A549 (cell line): ENCODE data around the gene CLEC16A. TPM values are rescaled to one million over a fixed set of nuclear protein-coding genes. Genes with fewer than 3 reads are reported as not detected.

Experiments used
- ATAC-seq, 2 experiments: fragments of 200-7000 bp in 1 of 2; fragments of >200 bp in 1 of 2; cut with Nextera tagmentation in 1 of 2; cut with Tn5 transposase in 1 of 2; 3 replicates each; pipeline versions ENCODE4 v1.8.0 to v1.9.1; 2018 to 2020; ENCODE audit warnings: mild to moderate bottlenecking in 1 of 2, moderate library complexity in 1 of 2
- CTCF ChIA-PET: fragments of 300-600 bp; sonication (Branson Sonifier 250); formaldehyde crosslinking; extraction: SDS; loops from one replicate; lab custom pipeline; 2021; ENCODE audit warnings: antibody characterized with exemption, inconsistent platforms; lab: Yijun Ruan, JAX
- POLR2A ChIA-PET: fragments of 350-600 bp; formaldehyde crosslinking; extraction: SDS; loops from one replicate; lab custom pipeline; 2021; ENCODE audit warnings: antibody characterized with exemption, inconsistent platforms; lab: Yijun Ruan, JAX
- DNase-seq, 2 experiments: peaks; one replicate each; pipeline versions ENCODE4 v3.0.0 to v3.0.0-alpha.2; 2011 to 2016; ENCODE audit warnings: low read depth in 1 of 2, low spot score in 1 of 2
- FAIRE-seq: peaks from 2 replicates; lab custom pipeline; 2011; peaks lifted over from hg19 to GRCh38; lab: Jason Lieb, UNC
- H3K27ac ChIP-seq, 2 experiments: fragments of >200 bp; sonication (Bioruptor Twin); formaldehyde crosslinking; 3 replicates each; pipeline ENCODE4 v1.5.1; 2016 to 2017
- H3K4me1 ChIP-seq: fragments of >200 bp; sonication (Bioruptor Twin); formaldehyde crosslinking; 3 replicates; pipeline ENCODE4 v1.6.1; 2016
- H3K4me2 ChIP-seq: fragments of >200 bp; sonication (Bioruptor Twin); formaldehyde crosslinking; 3 replicates; pipeline ENCODE4 v1.6.1; 2016
- H3K4me3 ChIP-seq: fragments of >200 bp; sonication (Bioruptor Twin); formaldehyde crosslinking; 3 replicates; pipeline ENCODE4 v1.5.1; 2016
- H3K9me3 ChIP-seq: fragments of >200 bp; sonication (Bioruptor Twin); formaldehyde crosslinking; 3 replicates; pipeline ENCODE4 v1.6.1; 2016
- CHD2 ChIP-seq: fragments of 150-350 bp; IDR thresholded peaks from 2 replicates; pipeline ENCODE4 v1.6.1; 2014; ENCODE audit warnings: low read length; ENCODE audit not compliant: partially characterized antibody
- EHF ChIP-seq: fragments of 250-450 bp; sonication (Bioruptor Pico); IDR thresholded peaks from 2 replicates; pipeline ENCODE4 v1.5.0; 2020; ENCODE audit warnings: mild to moderate bottlenecking
- EHMT2 ChIP-seq: fragments of 200-600 bp; sonication (generic); IDR thresholded peaks from 2 replicates; pipeline ENCODE4 v1.6.1; 2016; ENCODE audit warnings: antibody characterized with exemption, low read depth, mild to moderate bottlenecking, moderate library complexity
- FOSL2 ChIP-seq, 2 experiments: fragments of 450-650 bp in 1 of 2; fragments of >200 bp in 1 of 2; sonication (Bioruptor Twin) in 1 of 2; formaldehyde crosslinking; IDR thresholded peaks; 2 replicates each; pipeline versions ENCODE4 v1.5.0 to v1.6.1; 2016 to 2020; ENCODE audit warnings: mild to moderate bottlenecking in 1 of 2, moderate library complexity in 1 of 2
- FOXS1 ChIP-seq: fragments of 250-450 bp; sonication (Bioruptor Pico); IDR thresholded peaks from 2 replicates; pipeline ENCODE4 v1.5.0; 2020; ENCODE audit warnings: mild to moderate bottlenecking, moderate library complexity
- GATA3 ChIP-seq: IDR thresholded peaks from 2 replicates; pipeline ENCODE4 v1.6.1; 2012; ENCODE audit warnings: borderline replicate concordance
- HOXB5 ChIP-seq: fragments of 250-450 bp; sonication (Bioruptor Pico); IDR thresholded peaks from 2 replicates; pipeline ENCODE4 v1.5.0; 2020; ENCODE audit warnings: mild to moderate bottlenecking, moderate library complexity
- KDM5A ChIP-seq: fragments of 200-600 bp; sonication (generic); IDR thresholded peaks from 2 replicates; pipeline ENCODE4 v1.6.1; 2016; ENCODE audit warnings: antibody characterized with exemption, mild to moderate bottlenecking
- MAZ ChIP-seq: fragments of 150-350 bp; IDR thresholded peaks from 2 replicates; pipeline ENCODE4 v1.6.1; 2014; ENCODE audit warnings: antibody characterized with exemption, low read depth, low read length, borderline replicate concordance
- MYC ChIP-seq: IDR thresholded peaks from 2 replicates; pipeline ENCODE4 v1.6.1; 2012; ENCODE audit warnings: mild to moderate bottlenecking, inconsistent platforms, low read length, improper control_type of control experiment, borderline replicate concordance
- NFE2L2 ChIP-seq: fragments of 150-350 bp; conservative IDR thresholded peaks from 2 replicates; pipeline ENCODE4 v1.6.1; 2014; ENCODE audit warnings: low read length
- PHF8 ChIP-seq: fragments of 200-600 bp; sonication (generic); IDR thresholded peaks from 2 replicates; pipeline ENCODE4 v1.6.1; 2016; ENCODE audit warnings: low read depth, mild to moderate bottlenecking, antibody characterized with exemption, moderate library complexity, borderline replicate concordance
- POLR2A ChIP-seq: IDR thresholded peaks from 2 replicates; pipeline ENCODE4 v1.6.1; 2012; ENCODE audit warnings: mild to moderate bottlenecking, low read length
- POLR2AphosphoS2 ChIP-seq: conservative IDR thresholded peaks from 2 replicates; pipeline ENCODE4 v1.6.1; 2012; ENCODE audit warnings: low read length, improper control_type of control experiment, inconsistent platforms
- RAD21 ChIP-seq, 2 experiments: fragments of >200 bp in 1 of 2; sonication (Bioruptor Twin) in 1 of 2; formaldehyde crosslinking in 1 of 2; IDR thresholded peaks in 1 of 2; conservative IDR thresholded peaks in 1 of 2; 2 replicates in 1 of 2; 3 replicates in 1 of 2; pipeline ENCODE4 v1.6.1; 2012 to 2018; ENCODE audit warnings: inconsistent platforms in 1 of 2
- RCOR1 ChIP-seq: fragments of 150-350 bp; IDR thresholded peaks from 2 replicates; pipeline ENCODE4 v1.6.1; 2014; ENCODE audit warnings: antibody characterized with exemption, low read length, low read depth
- RFX5 ChIP-seq: fragments of 450-650 bp; IDR thresholded peaks from 2 replicates; pipeline ENCODE4 v1.7.1; 2014; ENCODE audit warnings: antibody characterized with exemption, mild to moderate bottlenecking, moderate library complexity
- SMC3 ChIP-seq: fragments of >200 bp; sonication (Bioruptor Twin); formaldehyde crosslinking; IDR thresholded peaks from 3 replicates; pipeline ENCODE4 v1.6.1; 2018; ENCODE audit warnings: inconsistent platforms
- TFCP2L1 ChIP-seq: fragments of 250-450 bp; sonication (Bioruptor Pico); IDR thresholded peaks from 2 replicates; pipeline ENCODE4 v1.5.0; 2021; ENCODE audit warnings: mild to moderate bottlenecking
- ZFP36 ChIP-seq: fragments of 450-650 bp; IDR thresholded peaks from 2 replicates; pipeline ENCODE4 v1.6.1; 2014; ENCODE audit warnings: borderline replicate concordance; ENCODE audit not compliant: partially characterized antibody
- WGBS: methylation state at CpG from one replicate; pipeline ENCODE4 v1.1.6; 2017; ENCODE audit errors: missing lambda C conversion rate; 5-methylcytosine and 5-hydroxymethylcytosine counted together
- polyA plus RNA-seq, 4 experiments: library from polyadenylated mRNA; depleted of rRNA in 3 of 4; stranded (reverse); fragments of >200 nt; fragmentation: RNase III in 1 of 4; extraction: RNeasy Plus Mini Kit Qiagen cat#74134 plus additional on column Dnase treatment in 1 of 4; gene quantifications; 2 replicates in 3 of 4; 3 replicates in 1 of 4; pipeline ENCODE4 v1.2.3, GENCODE V29; 2011 to 2017
- TF ChIP-seq, protein P1 (sequence below): fragments of 150-350 bp; IDR thresholded peaks from 2 replicates; pipeline ENCODE4 v1.6.1; 2014; ENCODE audit warnings: low read depth, mild to moderate bottlenecking, low read length
- TF ChIP-seq, protein P2 (sequence below): fragments of 250-450 bp; sonication (Bioruptor Pico); IDR thresholded peaks from 2 replicates; pipeline ENCODE4 v1.5.0; 2020; ENCODE audit warnings: low read depth, mild to moderate bottlenecking, moderate library complexity
- TF ChIP-seq, protein P3 (sequence below): IDR thresholded peaks from 2 replicates; pipeline ENCODE4 v1.6.1; 2012; ENCODE audit warnings: low read depth, borderline replicate concordance
- TF ChIP-seq, protein P4 (sequence below): fragments of 450-650 bp; IDR thresholded peaks from 2 replicates; pipeline ENCODE4 v1.6.1; 2014; ENCODE audit warnings: antibody characterized with exemption

The CLEC16A gene
- polyA plus RNA-seq, 2 of the 4 experiments (the other 2 are of a cell fraction), result 8.3 to 10.4 TPM

DNA sequence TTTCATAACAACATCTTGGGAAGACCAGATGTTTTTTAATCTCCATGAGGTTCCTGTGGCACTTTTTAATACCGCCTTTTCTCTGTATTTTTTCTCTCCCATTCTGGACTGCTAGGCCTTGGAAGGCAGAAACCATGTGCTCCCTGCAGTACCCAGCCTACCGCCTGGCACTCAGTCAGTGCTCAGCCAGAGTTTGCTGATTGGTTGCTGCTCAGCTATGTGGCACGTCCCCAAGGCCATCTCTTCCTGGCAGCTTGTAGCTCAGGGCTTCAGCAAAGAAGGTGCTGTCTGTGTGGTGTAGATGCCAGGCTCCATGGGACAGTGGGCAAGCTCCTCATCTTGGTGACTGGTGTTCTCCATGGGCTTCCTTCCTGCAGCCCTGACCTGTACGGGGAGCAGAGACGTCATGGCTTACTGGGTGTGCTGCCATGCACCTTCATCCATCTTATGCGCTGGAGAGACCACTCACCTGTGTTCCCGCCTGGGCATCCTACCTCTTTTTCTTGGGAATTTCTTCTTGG, 86.7 kb downstream of the CLEC16A start:
- Histone ChIP-seq H3K4me3 (no peak overlapping the region), H3K9me3 (peaks cover 10% of the 10 kb centered on the region; the same call in 2 of the 3 replicates), H3K4me2 (no peak overlapping the region), H3K4me1 (no peaks in the 10 kb centered on the region), H3K27ac (no peak overlapping the region)
- ATAC-seq (no peak), DNase-seq (no peak), FAIRE-seq (no peak)
- TF ChIP-seq PHF8 (no peak), CHD2 (no peak), FOSL2 (IDR thresholded peaks at IDR 0.05) (no peak), FOSL2 (CRISPR knock-in tag; IDR thresholded peaks at IDR 0.05) (no peak), KDM5A (no peak), ZFP36 (no peak), POLR2A (no peak), GATA3 (no peak), RFX5 (no peak), RAD21 (conservative IDR thresholded peaks at IDR 0.05 in 1 of 2, IDR thresholded peaks at IDR 0.05 in 1 of 2) (no peak), NFE2L2 (no peak), EHMT2 (no peak)
- TF ChIP-seq, protein P1, sequence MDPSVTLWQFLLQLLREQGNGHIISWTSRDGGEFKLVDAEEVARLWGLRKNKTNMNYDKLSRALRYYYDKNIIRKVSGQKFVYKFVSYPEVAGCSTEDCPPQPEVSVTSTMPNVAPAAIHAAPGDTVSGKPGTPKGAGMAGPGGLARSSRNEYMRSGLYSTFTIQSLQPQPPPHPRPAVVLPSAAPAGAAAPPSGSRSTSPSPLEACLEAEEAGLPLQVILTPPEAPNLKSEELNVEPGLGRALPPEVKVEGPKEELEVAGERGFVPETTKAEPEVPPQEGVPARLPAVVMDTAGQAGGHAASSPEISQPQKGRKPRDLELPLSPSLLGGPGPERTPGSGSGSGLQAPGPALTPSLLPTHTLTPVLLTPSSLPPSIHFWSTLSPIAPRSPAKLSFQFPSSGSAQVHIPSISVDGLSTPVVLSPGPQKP, result no peak
- TF ChIP-seq, protein P2, sequence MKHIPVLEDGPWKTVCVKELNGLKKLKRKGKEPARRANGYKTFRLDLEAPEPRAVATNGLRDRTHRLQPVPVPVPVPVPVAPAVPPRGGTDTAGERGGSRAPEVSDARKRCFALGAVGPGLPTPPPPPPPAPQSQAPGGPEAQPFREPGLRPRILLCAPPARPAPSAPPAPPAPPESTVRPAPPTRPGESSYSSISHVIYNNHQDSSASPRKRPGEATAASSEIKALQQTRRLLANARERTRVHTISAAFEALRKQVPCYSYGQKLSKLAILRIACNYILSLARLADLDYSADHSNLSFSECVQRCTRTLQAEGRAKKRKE (CRISPR knock-in tag), result no peak
- ChIA-PET POLR2A (no interaction called here), CTCF (no interaction called here)
- WGBS, result 92% methylated on average over 7 of the region's 7 CpGs

DNA sequence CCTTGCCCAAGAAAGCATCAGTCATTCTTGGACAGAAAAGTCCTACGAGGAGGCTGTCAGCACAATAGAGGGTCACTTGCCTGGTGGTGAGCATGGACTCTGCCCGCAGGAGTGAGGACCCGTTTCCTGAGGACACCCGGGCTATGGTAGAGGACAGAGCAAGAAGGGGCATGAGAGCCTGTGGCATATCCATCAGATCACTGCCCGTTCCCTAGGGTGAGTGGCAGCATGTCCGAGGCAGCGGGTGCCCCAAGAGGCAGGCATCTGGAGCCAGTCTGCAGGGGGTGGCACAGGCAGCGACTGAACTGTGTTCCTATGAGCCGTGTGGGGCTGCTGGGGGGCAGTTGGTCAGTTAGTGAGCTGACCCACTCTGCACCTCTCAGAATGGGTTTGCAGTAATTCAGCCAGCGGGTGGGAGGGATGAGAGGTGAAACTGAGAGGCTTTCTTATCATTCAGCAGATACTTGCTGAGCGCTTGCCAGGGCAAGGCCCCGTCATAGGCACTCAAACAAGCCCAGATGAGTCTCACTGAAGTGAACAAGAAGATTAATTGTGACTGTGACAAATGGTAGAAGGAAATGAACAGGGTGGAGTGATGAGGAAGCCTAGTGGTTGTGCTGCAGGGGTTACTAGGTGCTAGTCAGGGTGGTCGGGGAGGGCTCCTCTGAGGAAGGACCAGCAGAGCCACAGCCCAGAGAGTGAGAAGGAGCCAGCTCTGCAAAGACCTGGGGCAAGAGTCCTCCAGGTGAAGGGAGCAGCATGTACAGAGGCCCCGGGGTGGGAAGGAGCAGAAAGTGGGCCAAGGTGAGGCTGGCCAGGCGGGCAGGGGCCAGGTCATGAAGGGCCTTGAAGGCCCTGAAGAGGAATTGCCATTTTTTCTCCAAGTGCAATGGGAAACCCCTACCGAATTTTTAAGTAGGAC, 87.9 kb downstream of the CLEC16A start:
- Histone ChIP-seq H3K4me1 (no peaks in the 10 kb centered on the region), H3K4me3 (no peak overlapping the region), H3K9me3 (peaks cover 10% of the 10 kb centered on the region; the same call in 2 of the 3 replicates), H3K4me2 (no peak overlapping the region), H3K27ac (no peak overlapping the region)
- TF ChIP-seq TFCP2L1 (CRISPR knock-in tag) (no peak), POLR2AphosphoS2 (no peak), HOXB5 (CRISPR knock-in tag) (no peak), POLR2A (no peak), SMC3 (no peak), RCOR1 (no peak), EHMT2 (no peak), ZFP36 (no peak), RAD21 (conservative IDR thresholded peaks at IDR 0.05 in 1 of 2, IDR thresholded peaks at IDR 0.05 in 1 of 2) (no peak), RFX5 (no peak), EHF (CRISPR knock-in tag) (no peak), MAZ (no peak), MYC (no peak), GATA3 (no peak), FOXS1 (CRISPR knock-in tag) (no peak)
- TF ChIP-seq, protein P3, sequence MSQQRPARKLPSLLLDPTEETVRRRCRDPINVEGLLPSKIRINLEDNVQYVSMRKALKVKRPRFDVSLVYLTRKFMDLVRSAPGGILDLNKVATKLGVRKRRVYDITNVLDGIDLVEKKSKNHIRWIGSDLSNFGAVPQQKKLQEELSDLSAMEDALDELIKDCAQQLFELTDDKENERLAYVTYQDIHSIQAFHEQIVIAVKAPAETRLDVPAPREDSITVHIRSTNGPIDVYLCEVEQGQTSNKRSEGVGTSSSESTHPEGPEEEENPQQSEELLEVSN, result no peak
- TF ChIP-seq, protein P1, result no peak
- TF ChIP-seq, protein P4, sequence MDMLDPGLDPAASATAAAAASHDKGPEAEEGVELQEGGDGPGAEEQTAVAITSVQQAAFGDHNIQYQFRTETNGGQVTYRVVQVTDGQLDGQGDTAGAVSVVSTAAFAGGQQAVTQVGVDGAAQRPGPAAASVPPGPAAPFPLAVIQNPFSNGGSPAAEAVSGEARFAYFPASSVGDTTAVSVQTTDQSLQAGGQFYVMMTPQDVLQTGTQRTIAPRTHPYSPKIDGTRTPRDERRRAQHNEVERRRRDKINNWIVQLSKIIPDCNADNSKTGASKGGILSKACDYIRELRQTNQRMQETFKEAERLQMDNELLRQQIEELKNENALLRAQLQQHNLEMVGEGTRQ, result no peak
- TF ChIP-seq, all 56 proteins: peak for 0
- ChIA-PET CTCF (interaction anchor here (1.8 kb wide), 1 partner anchor 69 kb away, joined by 4 read pairs; no protein-coding TSS in a partner anchor), POLR2A (no interaction called here)
- FAIRE-seq (no peak), ATAC-seq (no peak), DNase-seq (no peak)
- 83% methylated on average over 16 of the region's 16 CpGs for WGBS
